GM19328 (cell line): Measurements from ENCODE around the gene MIPOL1.
"Not testable (repeated sequence)": the region's sequence is repeated elsewhere in the genome, so short reads cannot be mapped to it uniquely, and the experiment has no call there.

Experiments used
- ATAC-seq: cut with Tn5 transposase; IDR thresholded peaks from one replicate; pipeline ENCODE4 v1.9.1; 2021; ENCODE audit warnings: mild to moderate bottlenecking, moderate library complexity; ENCODE audit not compliant: unreplicated experiment

The MIPOL1 gene

GRCh38 chr14:37232907-37233481 is 35.3 kb downstream of the MIPOL1 start:
- no peak for ATAC-seq

GRCh38 chr14:37234222-37234621 is 36.5 kb downstream of the MIPOL1 start:
- no peak for ATAC-seq

- ATAC-seq = not testable (repeated sequence)
Measured at GRCh38 chr14:37236044-37236443, 38.3 kb downstream of the MIPOL1 start.

GRCh38 chr14:37237094-37237493 is 39.4 kb downstream of the MIPOL1 start:
- no peak for ATAC-seq

GRCh38 chr14:37237735-37238200 is 40.0 kb downstream of the MIPOL1 start:
- no peak for ATAC-seq

GRCh38 chr14:37241198-37241597 is 43.5 kb downstream of the MIPOL1 start:
- ATAC-seq = no peak

GRCh38 chr14:37246427-37246829 is 48.7 kb downstream of the MIPOL1 start:
- ATAC-seq = no peak

GRCh38 chr14:37247791-37248461 is 50.2 kb downstream of the MIPOL1 start:
- no peak for ATAC-seq

- no peak for ATAC-seq
Measured at GRCh38 chr14:37251775-37252174, 54.0 kb downstream of the MIPOL1 start.

GRCh38 chr14:37252434-37252833 is 54.7 kb downstream of the MIPOL1 start:
- ATAC-seq = no peak

GRCh38 chr14:37253905-37254304 is 56.2 kb downstream of the MIPOL1 start:
- no peak for ATAC-seq

- no peak for ATAC-seq
Measured at GRCh38 chr14:37254411-37254947, 56.7 kb downstream of the MIPOL1 start.

- no peak for ATAC-seq
Measured at GRCh38 chr14:37257501-37258070, 59.8 kb downstream of the MIPOL1 start.

GRCh38 chr14:37262649-37263048 is 64.9 kb downstream of the MIPOL1 start:
- no peak for ATAC-seq

GRCh38 chr14:37263656-37264236 is 66.0 kb downstream of the MIPOL1 start:
- no peak for ATAC-seq

- no peak for ATAC-seq
Measured at GRCh38 chr14:37268788-37269187, 71.1 kb downstream of the MIPOL1 start.

- ATAC-seq = no peak
Measured at GRCh38 chr14:37270629-37271028, 72.9 kb downstream of the MIPOL1 start.

- no peak for ATAC-seq
Measured at GRCh38 chr14:37272569-37272968, 74.8 kb downstream of the MIPOL1 start.

GRCh38 chr14:37274652-37275051 is 76.9 kb downstream of the MIPOL1 start:
- no peak for ATAC-seq

- no peak for ATAC-seq
Measured at GRCh38 chr14:37275963-37276362, 78.2 kb downstream of the MIPOL1 start.

GRCh38 chr14:37278636-37279538 is 81.2 kb downstream of the MIPOL1 start:
- no peak for ATAC-seq
